Measurements from ENCODE around the gene ZNF682. TPM values are rescaled to one million over a fixed set of nuclear protein-coding genes. Genes with fewer than 3 reads are reported as not detected.
"Not testable (repeated sequence)": the region's sequence is repeated elsewhere in the genome, so short reads cannot be mapped to it uniquely, and the experiment has no call there.

Gene ZNF682
- total RNA-seq, 1 experiment from 2014 or later: 4.5 TPM

DNA sequence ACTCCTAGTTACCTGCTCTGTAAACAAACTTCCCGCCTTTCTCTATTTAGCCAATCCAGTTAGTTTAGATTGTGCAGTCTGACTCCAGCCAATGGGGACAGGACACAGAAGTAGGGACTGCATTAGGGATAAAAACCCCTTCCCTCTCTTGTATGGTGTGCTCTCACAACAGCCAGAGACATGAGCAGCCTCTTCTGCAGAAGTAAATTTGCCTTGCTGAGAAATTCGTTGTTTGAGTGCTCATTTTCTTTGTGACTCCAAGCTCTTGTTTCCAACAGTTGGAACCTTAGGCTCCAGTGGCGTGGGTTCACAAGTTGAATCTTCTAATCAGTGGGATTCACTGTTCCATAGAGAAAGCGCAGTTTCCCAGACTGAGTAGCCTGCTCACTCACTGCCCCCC lies 72.4 kb downstream of the ZNF682 start:
- Histone ChIP-seq H3K36me3 (ENCODE audit: control insufficient read depth, insufficient read depth, low read length) (no peaks in the 10 kb centered on the region), H3K9me3 (ENCODE audit: control insufficient read depth, insufficient read depth, low read depth, low read length) (no peaks in the 10 kb centered on the region), H3K4me1 (ENCODE audit: control insufficient read depth, insufficient read depth, low read length) (no peaks in the 10 kb centered on the region), H3K27ac (ENCODE audit: low read length) (no peak overlapping the region), H3K27me3 (ENCODE audit: control insufficient read depth, insufficient read depth, low read length) (no peaks in the 10 kb centered on the region), H3K4me3 (ENCODE audit: low read depth in 2 of 2, low read length in 2 of 2) (no peak overlapping the region)
- ChIA-PET POLR2A (no interaction called here), CTCF (no interaction called here)
- no peak for DNase-seq (ENCODE audit: low read depth, low spot score)
- in situ Hi-C loops (cut with HindIII; ENCODE audit: low pct_unique_long_range_greater_than_20kb, low sequenced_read_pairs) (no loop called here), intact Hi-C loops (cut with micrococcal nuclease; ENCODE audit: unreplicated experiment) (no loop called here)
- no TSS peak for BruUV-seq (replicated peaks)
- no peak for ATAC-seq
- TF ChIP-seq TCF7L2 (IDR thresholded peaks at IDR 0.05; ENCODE audit: low read depth, low read length) (no peak), POLR2AphosphoS5 (IDR thresholded peaks at IDR 0.05; ENCODE audit: low read depth, low read length) (no peak), SIN3A (IDR thresholded peaks at IDR 0.05; ENCODE audit: borderline replicate concordance, insufficient read depth, low read depth, low read length) (no peak)
- TF ChIP-seq, protein P1, sequence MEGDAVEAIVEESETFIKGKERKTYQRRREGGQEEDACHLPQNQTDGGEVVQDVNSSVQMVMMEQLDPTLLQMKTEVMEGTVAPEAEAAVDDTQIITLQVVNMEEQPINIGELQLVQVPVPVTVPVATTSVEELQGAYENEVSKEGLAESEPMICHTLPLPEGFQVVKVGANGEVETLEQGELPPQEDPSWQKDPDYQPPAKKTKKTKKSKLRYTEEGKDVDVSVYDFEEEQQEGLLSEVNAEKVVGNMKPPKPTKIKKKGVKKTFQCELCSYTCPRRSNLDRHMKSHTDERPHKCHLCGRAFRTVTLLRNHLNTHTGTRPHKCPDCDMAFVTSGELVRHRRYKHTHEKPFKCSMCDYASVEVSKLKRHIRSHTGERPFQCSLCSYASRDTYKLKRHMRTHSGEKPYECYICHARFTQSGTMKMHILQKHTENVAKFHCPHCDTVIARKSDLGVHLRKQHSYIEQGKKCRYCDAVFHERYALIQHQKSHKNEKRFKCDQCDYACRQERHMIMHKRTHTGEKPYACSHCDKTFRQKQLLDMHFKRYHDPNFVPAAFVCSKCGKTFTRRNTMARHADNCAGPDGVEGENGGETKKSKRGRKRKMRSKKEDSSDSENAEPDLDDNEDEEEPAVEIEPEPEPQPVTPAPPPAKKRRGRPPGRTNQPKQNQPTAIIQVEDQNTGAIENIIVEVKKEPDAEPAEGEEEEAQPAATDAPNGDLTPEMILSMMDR (IDR thresholded peaks at IDR 0.05): no peak
- TF ChIP-seq, protein P2, sequence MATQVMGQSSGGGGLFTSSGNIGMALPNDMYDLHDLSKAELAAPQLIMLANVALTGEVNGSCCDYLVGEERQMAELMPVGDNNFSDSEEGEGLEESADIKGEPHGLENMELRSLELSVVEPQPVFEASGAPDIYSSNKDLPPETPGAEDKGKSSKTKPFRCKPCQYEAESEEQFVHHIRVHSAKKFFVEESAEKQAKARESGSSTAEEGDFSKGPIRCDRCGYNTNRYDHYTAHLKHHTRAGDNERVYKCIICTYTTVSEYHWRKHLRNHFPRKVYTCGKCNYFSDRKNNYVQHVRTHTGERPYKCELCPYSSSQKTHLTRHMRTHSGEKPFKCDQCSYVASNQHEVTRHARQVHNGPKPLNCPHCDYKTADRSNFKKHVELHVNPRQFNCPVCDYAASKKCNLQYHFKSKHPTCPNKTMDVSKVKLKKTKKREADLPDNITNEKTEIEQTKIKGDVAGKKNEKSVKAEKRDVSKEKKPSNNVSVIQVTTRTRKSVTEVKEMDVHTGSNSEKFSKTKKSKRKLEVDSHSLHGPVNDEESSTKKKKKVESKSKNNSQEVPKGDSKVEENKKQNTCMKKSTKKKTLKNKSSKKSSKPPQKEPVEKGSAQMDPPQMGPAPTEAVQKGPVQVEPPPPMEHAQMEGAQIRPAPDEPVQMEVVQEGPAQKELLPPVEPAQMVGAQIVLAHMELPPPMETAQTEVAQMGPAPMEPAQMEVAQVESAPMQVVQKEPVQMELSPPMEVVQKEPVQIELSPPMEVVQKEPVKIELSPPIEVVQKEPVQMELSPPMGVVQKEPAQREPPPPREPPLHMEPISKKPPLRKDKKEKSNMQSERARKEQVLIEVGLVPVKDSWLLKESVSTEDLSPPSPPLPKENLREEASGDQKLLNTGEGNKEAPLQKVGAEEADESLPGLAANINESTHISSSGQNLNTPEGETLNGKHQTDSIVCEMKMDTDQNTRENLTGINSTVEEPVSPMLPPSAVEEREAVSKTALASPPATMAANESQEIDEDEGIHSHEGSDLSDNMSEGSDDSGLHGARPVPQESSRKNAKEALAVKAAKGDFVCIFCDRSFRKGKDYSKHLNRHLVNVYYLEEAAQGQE (IDR thresholded peaks at IDR 0.05; ENCODE audit: insufficient read depth in 1 of 2, low read depth in 2 of 2, low read length in 1 of 2): no peak

DNA sequence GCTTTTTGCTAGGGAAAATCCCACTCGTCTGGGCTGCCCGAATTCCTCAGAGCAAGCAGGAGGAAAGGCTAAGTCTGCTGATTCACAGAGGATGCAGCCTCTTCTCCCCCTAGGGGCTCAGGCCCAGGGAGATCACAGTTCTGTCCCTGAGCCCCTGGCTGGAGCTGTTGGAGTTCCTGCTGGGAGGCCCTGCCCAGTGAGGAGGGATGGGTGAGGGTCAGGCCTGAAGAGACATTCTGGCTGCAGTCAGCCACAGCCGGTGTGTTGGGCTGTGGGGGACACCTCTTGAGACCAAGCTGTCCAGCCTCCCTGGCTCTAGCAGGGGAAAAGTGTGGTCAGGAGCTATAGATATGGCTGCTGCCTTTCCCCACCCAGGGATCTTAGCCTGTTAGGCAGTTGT lies 73.2 kb downstream of the ZNF682 start:
- BruUV-seq (replicated peaks); H3K27ac ChIP-seq (ENCODE audit: low read length); H3K27me3 ChIP-seq (ENCODE audit: control insufficient read depth, insufficient read depth, low read length); POLR2A ChIA-PET; H3K9me3 ChIP-seq (ENCODE audit: control insufficient read depth, insufficient read depth, low read depth, low read length); DNase-seq (ENCODE audit: low read depth, low spot score); CTCF ChIA-PET; intact Hi-C loops (cut with micrococcal nuclease; ENCODE audit: unreplicated experiment); H3K4me1 ChIP-seq (ENCODE audit: control insufficient read depth, insufficient read depth, low read length); H3K36me3 ChIP-seq (ENCODE audit: control insufficient read depth, insufficient read depth, low read length); ATAC-seq; in situ Hi-C loops (cut with HindIII; ENCODE audit: low pct_unique_long_range_greater_than_20kb, low sequenced_read_pairs); H3K4me3 ChIP-seq (ENCODE audit: low read depth in 2 of 2, low read length in 2 of 2): not testable (repeated sequence)

DNA sequence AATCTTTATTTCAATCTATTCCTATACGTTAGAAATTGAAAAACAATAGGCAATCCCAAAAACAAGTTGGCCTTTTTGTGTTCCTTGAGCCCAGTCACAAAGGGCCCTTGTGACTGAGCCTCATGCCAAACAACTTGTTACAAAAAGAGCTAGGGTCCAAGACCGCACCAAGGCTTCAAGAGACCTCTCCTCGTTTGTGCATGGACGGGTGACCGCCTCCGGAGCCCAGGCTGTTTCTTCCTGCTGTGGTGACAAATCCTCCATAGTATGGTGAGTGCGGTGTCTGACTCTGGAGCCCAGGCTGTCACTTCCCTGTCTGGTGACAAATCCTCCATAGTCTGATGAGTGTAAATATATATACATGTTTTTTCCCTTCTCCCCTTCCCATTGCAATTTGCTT lies 74.9 kb downstream of the ZNF682 start:
- Histone ChIP-seq H3K27me3 (ENCODE audit: control insufficient read depth, insufficient read depth, low read length) (no peaks in the 10 kb centered on the region), H3K9me3 (ENCODE audit: control insufficient read depth, insufficient read depth, low read depth, low read length) (no peaks in the 10 kb centered on the region), H3K4me3 (ENCODE audit: low read depth in 2 of 2, low read length in 2 of 2) (no peak overlapping the region), H3K27ac (ENCODE audit: low read length) (no peak overlapping the region), H3K4me1 (ENCODE audit: control insufficient read depth, insufficient read depth, low read length) (no peaks in the 10 kb centered on the region), H3K36me3 (ENCODE audit: control insufficient read depth, insufficient read depth, low read length) (no peaks in the 10 kb centered on the region)
- TF ChIP-seq POLR2AphosphoS5 (IDR thresholded peaks at IDR 0.05; ENCODE audit: low read depth, low read length): no peak
- TF ChIP-seq, protein P2 (IDR thresholded peaks at IDR 0.05; ENCODE audit: insufficient read depth in 1 of 2, low read depth in 2 of 2, low read length in 1 of 2): no peak
- no peak for TF ChIP-seq SIN3A (IDR thresholded peaks at IDR 0.05; ENCODE audit: borderline replicate concordance, insufficient read depth, low read depth, low read length)
- TF ChIP-seq, protein P1 (IDR thresholded peaks at IDR 0.05): no peak
- no peak for TF ChIP-seq TCF7L2 (IDR thresholded peaks at IDR 0.05; ENCODE audit: low read depth, low read length)
- ChIA-PET CTCF (no interaction called here), POLR2A (no interaction called here)
- ATAC-seq (no peak), DNase-seq (ENCODE audit: low read depth, low spot score) (no peak)
- BruUV-seq (replicated peaks): no TSS peak
- in situ Hi-C loops (cut with HindIII; ENCODE audit: low pct_unique_long_range_greater_than_20kb, low sequenced_read_pairs) (no loop called here), intact Hi-C loops (cut with micrococcal nuclease; ENCODE audit: unreplicated experiment) (no loop called here)

Measured in Panc1 (cell line).